Measurements from ENCODE around the gene JAK2. TPM values are rescaled to one million over a fixed set of nuclear protein-coding genes. Genes with fewer than 3 reads are reported as not detected.

Gene JAK2
- total and polyA plus RNA-seq, 10 of the 15 experiments (the other 5 are each of a cell fraction or from before 2014, with no cell fraction given): 4.1 to 22.9 (median 13.7) TPM

DNA sequence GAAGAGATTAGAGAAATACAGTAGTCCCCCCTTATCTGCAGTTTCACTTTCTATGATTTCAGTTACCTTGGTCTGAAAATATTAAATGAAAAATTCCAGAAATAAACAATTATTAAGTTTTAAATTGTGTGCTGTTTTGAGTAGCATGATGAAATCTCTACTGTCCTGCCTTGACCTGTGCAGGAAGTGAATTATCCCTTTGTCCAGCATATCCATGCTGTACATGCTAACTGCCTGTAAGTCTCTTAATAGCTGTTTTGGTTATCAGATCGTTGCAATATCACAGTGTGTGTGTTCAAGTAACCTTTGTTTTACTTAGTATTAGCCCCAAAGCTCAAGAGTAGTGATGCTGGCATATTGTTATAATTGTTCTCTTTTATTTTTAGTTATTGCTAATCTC lies 11.2 kb upstream of the JAK2 start:
- ChIA-PET CTCF (interaction anchor here (0.5 to 2.0 kb wide), 8 partner anchors 9 to 475 kb away, joined by 3 to 17 read pairs (median 4); partner anchors contain the start of gene JAK2), POLR2A (interaction anchor here (0.5 to 2.3 kb wide), 3 partner anchors 9 to 17 kb away, joined by 3 to 11 read pairs (median 3); partner anchors contain the start of gene JAK2)
- no TSS peak for BruUV-seq (replicated peaks)

More for the DNA sequence above, 11.2 kb upstream of the JAK2 start:
- in situ Hi-C loops (cut with MboI): no loop called here
- no peaks in the 10 kb centered on the region for H3K79me2 ChIP-seq (ENCODE audit: control insufficient read depth, insufficient read depth, low read length)
- no peaks in the 10 kb centered on the region for H4K20me1 ChIP-seq (ENCODE audit: control insufficient read depth, insufficient read depth)
- SMC1A ChIA-PET (ENCODE audit: uncharacterized antibody, unreplicated experiment): interaction anchor here (1.3 to 2.7 kb wide), 5 partner anchors 9 to 50 kb away, joined by 3 to 22 read pairs (median 5); partner anchors contain the start of gene JAK2
- no peak overlapping the region for H3K4me3 ChIP-seq
- WGBS (ENCODE audit: insufficient coverage, insufficient replicate concordance, low lambda C conversion rate, missing lambda C conversion rate): 32% methylated on average over 1 of the region's 1 CpG
- intact Hi-C loops (cut with micrococcal nuclease; ENCODE audit: unreplicated experiment): no loop called here
- H3K9ac ChIP-seq (ENCODE audit: control insufficient read depth, insufficient read depth, low read length): no peak overlapping the region
- no peak for TF ChIP-seq LARP7 (IDR thresholded peaks at IDR 0.05)
- no peak for TF ChIP-seq JUNB (IDR thresholded peaks at IDR 0.05)
- no peak for TF ChIP-seq ZBTB11 (CRISPR knock-in tag; IDR thresholded peaks at IDR 0.05)
- TF ChIP-seq SRF (IDR thresholded peaks at IDR 0.05; ENCODE audit: low read depth in 2 of 2, low read length in 2 of 2): no peak
- no peak for TF ChIP-seq CHD2 (IDR thresholded peaks at IDR 0.05; ENCODE audit: borderline replicate concordance, low read depth, low read length)
- TF ChIP-seq SUPT20H (IDR thresholded peaks at IDR 0.05; ENCODE audit: borderline replicate concordance, control insufficient read depth, low read depth, low read length): no peak
- TF ChIP-seq PBX3 (IDR thresholded peaks at IDR 0.05; ENCODE audit: insufficient replicate concordance, low read depth, low read length): no peak
- TF ChIP-seq NBN (IDR thresholded peaks at IDR 0.05): no peak
- no peak for TF ChIP-seq TCF12 (IDR thresholded peaks at IDR 0.05; ENCODE audit: low read depth, low read length)
- no peak for TF ChIP-seq YY1 (IDR thresholded peaks at IDR 0.05; ENCODE audit: low read depth, low read length)
- TF ChIP-seq FOS (IDR thresholded peaks at IDR 0.05; ENCODE audit: borderline replicate concordance, extremely low read depth, insufficient read length): no peak
- no peak for TF ChIP-seq ATF2 (IDR thresholded peaks at IDR 0.05; ENCODE audit: low read length)
- no peak for TF ChIP-seq CREB1 (IDR thresholded peaks at IDR 0.05; ENCODE audit: low read depth)
- TF ChIP-seq, protein P1, sequence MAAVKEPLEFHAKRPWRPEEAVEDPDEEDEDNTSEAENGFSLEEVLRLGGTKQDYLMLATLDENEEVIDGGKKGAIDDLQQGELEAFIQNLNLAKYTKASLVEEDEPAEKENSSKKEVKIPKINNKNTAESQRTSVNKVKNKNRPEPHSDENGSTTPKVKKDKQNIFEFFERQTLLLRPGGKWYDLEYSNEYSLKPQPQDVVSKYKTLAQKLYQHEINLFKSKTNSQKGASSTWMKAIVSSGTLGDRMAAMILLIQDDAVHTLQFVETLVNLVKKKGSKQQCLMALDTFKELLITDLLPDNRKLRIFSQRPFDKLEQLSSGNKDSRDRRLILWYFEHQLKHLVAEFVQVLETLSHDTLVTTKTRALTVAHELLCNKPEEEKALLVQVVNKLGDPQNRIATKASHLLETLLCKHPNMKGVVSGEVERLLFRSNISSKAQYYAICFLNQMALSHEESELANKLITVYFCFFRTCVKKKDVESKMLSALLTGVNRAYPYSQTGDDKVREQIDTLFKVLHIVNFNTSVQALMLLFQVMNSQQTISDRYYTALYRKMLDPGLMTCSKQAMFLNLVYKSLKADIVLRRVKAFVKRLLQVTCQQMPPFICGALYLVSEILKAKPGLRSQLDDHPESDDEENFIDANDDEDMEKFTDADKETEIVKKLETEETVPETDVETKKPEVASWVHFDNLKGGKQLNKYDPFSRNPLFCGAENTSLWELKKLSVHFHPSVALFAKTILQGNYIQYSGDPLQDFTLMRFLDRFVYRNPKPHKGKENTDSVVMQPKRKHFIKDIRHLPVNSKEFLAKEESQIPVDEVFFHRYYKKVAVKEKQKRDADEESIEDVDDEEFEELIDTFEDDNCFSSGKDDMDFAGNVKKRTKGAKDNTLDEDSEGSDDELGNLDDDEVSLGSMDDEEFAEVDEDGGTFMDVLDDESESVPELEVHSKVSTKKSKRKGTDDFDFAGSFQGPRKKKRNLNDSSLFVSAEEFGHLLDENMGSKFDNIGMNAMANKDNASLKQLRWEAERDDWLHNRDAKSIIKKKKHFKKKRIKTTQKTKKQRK (IDR thresholded peaks at IDR 0.05; ENCODE audit: low read depth, low read length): no peak
- TF ChIP-seq EP300 (IDR thresholded peaks at IDR 0.05; ENCODE audit: borderline replicate concordance in 1 of 2, control insufficient read depth in 1 of 2, low read depth in 2 of 2, low read length in 2 of 2): no peak
- H3K27ac ChIP-seq (ENCODE audit: control insufficient read depth, insufficient read depth): no peak overlapping the region
- H3K36me3 ChIP-seq (ENCODE audit: control insufficient read depth in 2 of 2, insufficient read depth in 2 of 2, low read length in 1 of 2): no peaks in the 10 kb centered on the region
- H2AFZ ChIP-seq (ENCODE audit: control insufficient read depth, low read depth, low read length): no peak overlapping the region
- RAD21 ChIA-PET (ENCODE audit: unreplicated experiment): interaction anchor here (1.1 to 2.6 kb wide), 3 partner anchors 9 to 181 kb away, joined by 3 to 11 read pairs (median 7); partner anchors contain the start of gene RCL1
- FAIRE-seq (no peak), ATAC-seq (no peak), DNase-seq (ENCODE audit: low read depth, low spot score) (no peak)
- H3K4me1 ChIP-seq (ENCODE audit: control insufficient read depth, insufficient read depth, low read length): peaks cover 17% of the 10 kb centered on the region
- H3K4me2 ChIP-seq (ENCODE audit: control insufficient read depth, insufficient read depth): no peak overlapping the region
- H3K9me3 ChIP-seq (replicated peaks; ENCODE audit: control insufficient read depth, insufficient read depth, low read length): no peaks in the 10 kb centered on the region
- H3K27me3 ChIP-seq (replicated peaks in 1 of 2; ENCODE audit: control insufficient read depth in 2 of 2, insufficient read depth in 2 of 2, low read length in 1 of 2): no peaks in the 10 kb centered on the region
